ENCODE measurements around the gene TTC8. TPM values are rescaled to one million over a fixed set of nuclear protein-coding genes. Genes with fewer than 3 reads are reported as not detected.

TTC8 gene
- total and polyA plus RNA-seq, 2 donors (not counting 1 experiment from before 2014, with no cell fraction given) = 31.2 to 44.2 TPM

DNA sequence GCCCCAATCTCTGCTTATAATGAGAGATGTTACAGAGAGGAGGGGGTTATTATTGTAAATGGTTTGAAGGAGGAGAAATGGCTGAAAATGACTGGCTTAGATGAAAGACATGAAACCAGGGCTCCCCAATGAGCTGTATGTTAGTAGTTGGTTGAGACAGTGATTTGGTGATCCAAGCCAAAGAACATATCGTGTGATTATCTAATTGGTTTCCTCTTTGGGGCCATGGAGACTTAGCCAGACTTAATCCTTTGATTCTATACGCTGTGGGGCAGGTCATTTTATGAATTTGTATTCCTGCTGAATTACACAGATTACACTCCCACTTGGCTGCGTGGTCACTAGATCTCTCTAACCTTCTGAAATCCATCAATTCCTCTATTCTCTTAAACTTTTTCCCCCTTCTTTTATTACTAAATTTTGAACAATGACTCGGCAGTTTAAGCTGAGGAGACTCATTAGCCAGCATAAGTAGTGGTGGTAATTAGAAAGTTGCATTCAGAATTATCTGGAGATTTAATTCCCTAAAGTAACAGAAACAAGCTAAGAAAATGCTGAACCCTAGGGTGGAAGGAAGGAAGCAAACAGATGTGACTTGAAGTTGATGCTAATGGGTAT is 5.3 kb downstream of the TTC8 start:
- no peaks in the 10 kb centered on the region for H4K20me1 ChIP-seq (ENCODE audit: control insufficient read depth, extremely low read depth, insufficient read depth, low read length)
- no peak for DNase-seq (ENCODE audit: low read depth in 2 of 2)
- no peak overlapping the region for H2AFZ ChIP-seq (ENCODE audit: low read length)
- peak overlapping the region; percentile 15 for H3K4me2 ChIP-seq (ENCODE audit: extremely low read depth, insufficient read depth, low read length)
- no peaks in the 10 kb centered on the region for H3K9me3 ChIP-seq (ENCODE audit: control insufficient read depth, insufficient read depth, low read depth, low read length)
- no peak overlapping the region for H3K9ac ChIP-seq (ENCODE audit: insufficient read depth, low read length)
- no peaks in the 10 kb centered on the region for H3K36me3 ChIP-seq (ENCODE audit: control insufficient read depth, insufficient read depth, low read length)
- no peak overlapping the region for H3K4me3 ChIP-seq (replicated peaks in 1 of 4; ENCODE audit: control extremely low read depth in 1 of 4, insufficient read depth in 1 of 4, low read depth in 3 of 4, low read length in 4 of 4)
- peaks cover 45% of the 10 kb centered on the region for H3K79me2 ChIP-seq (ENCODE audit: control insufficient read depth, insufficient read depth, low read length)
- peak overlapping the region; percentile 18 for H3K27ac ChIP-seq (ENCODE audit: insufficient read depth, low read length)
- peaks cover 20% of the 10 kb centered on the region for H3K4me1 ChIP-seq (ENCODE audit: control insufficient read depth, extremely low read depth, insufficient read depth, low read length)
- no peak for TF ChIP-seq EZH2 (IDR thresholded peaks at IDR 0.05; ENCODE audit: low read length, missing control alignments)
- TF ChIP-seq, protein P1, sequence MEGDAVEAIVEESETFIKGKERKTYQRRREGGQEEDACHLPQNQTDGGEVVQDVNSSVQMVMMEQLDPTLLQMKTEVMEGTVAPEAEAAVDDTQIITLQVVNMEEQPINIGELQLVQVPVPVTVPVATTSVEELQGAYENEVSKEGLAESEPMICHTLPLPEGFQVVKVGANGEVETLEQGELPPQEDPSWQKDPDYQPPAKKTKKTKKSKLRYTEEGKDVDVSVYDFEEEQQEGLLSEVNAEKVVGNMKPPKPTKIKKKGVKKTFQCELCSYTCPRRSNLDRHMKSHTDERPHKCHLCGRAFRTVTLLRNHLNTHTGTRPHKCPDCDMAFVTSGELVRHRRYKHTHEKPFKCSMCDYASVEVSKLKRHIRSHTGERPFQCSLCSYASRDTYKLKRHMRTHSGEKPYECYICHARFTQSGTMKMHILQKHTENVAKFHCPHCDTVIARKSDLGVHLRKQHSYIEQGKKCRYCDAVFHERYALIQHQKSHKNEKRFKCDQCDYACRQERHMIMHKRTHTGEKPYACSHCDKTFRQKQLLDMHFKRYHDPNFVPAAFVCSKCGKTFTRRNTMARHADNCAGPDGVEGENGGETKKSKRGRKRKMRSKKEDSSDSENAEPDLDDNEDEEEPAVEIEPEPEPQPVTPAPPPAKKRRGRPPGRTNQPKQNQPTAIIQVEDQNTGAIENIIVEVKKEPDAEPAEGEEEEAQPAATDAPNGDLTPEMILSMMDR (conservative IDR thresholded peaks at IDR 0.05 in 1 of 2, IDR thresholded peaks at IDR 0.05 in 1 of 2; ENCODE audit: low read depth in 1 of 2, low read length in 2 of 2) = no peak
- H3K27me3 ChIP-seq (ENCODE audit: control insufficient read depth, insufficient read depth, low read length) = no peaks in the 10 kb centered on the region

DNA sequence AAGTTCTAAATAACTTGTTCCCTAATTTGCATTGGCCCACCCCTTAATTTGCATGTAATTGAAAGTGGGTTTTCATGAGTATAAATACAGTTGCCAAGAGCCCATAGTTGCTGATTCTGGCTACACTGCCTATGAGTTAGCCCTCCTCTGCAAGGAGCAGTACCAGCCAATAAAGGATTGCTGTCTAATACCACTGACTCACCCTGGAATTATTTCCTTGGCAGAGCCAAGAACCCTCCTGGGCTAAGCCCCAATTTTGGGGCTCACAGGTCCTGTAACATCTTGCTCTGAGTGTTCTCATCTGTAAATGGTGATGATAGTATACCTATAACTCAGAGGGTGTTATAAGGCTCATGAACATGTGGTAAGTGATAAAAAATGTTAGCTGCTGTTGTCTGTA is 6.8 kb downstream of the TTC8 start:
- Histone ChIP-seq H3K27ac (ENCODE audit: insufficient read depth, low read length) (peak overlapping the region; percentile 0), H3K9me3 (ENCODE audit: control insufficient read depth, insufficient read depth, low read depth, low read length) (no peaks in the 10 kb centered on the region), H3K4me2 (ENCODE audit: extremely low read depth, insufficient read depth, low read length) (no peak overlapping the region), H3K4me1 (ENCODE audit: control insufficient read depth, extremely low read depth, insufficient read depth, low read length) (peaks cover 21% of the 10 kb centered on the region), H3K27me3 (ENCODE audit: control insufficient read depth, insufficient read depth, low read length) (no peaks in the 10 kb centered on the region), H3K36me3 (ENCODE audit: control insufficient read depth, insufficient read depth, low read length) (no peaks in the 10 kb centered on the region), H3K79me2 (ENCODE audit: control insufficient read depth, insufficient read depth, low read length) (peaks cover 40% of the 10 kb centered on the region), H3K9ac (ENCODE audit: insufficient read depth, low read length) (no peak overlapping the region), H4K20me1 (ENCODE audit: control insufficient read depth, extremely low read depth, insufficient read depth, low read length) (no peaks in the 10 kb centered on the region), H3K4me3 (replicated peaks in 1 of 4; ENCODE audit: control extremely low read depth in 1 of 4, insufficient read depth in 1 of 4, low read depth in 3 of 4, low read length in 4 of 4) (no peak overlapping the region), H2AFZ (ENCODE audit: low read length) (no peak overlapping the region)
- peak; percentile 57 to 90 for DNase-seq (ENCODE audit: low read depth in 2 of 2)
- no peak for TF ChIP-seq EZH2 (IDR thresholded peaks at IDR 0.05; ENCODE audit: low read length, missing control alignments)
- TF ChIP-seq, protein P1 (conservative IDR thresholded peaks at IDR 0.05 in 1 of 2, IDR thresholded peaks at IDR 0.05 in 1 of 2; ENCODE audit: low read depth in 1 of 2, low read length in 2 of 2) = no peak

DNA sequence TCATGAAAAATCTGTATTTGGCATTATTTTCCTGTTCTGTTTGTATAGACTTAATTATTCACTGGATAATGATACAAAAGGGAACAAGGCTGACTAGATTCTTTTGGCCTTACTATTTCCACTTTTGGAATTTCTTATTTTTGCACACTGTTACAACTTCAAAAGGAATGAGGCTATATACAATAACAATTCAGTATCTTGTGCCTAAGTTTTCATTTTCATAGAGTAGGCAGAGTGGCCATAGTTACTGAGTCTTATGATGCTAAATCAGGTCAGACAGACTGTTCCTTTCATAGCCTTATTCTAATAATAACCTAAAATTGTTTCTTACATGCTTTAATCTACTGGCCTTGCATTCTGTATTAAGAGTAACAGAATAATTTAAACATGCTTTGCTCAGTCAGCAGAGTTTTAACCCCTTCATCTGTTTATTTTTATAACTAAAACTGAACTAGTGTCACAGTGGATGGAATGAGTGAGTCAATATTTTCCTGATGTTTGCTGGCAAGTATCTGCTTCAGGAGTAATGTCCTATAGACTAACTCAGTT is 10.5 kb downstream of the TTC8 start:
- H2AFZ ChIP-seq (ENCODE audit: low read length) = no peak overlapping the region
- no peak overlapping the region for H3K9ac ChIP-seq (ENCODE audit: insufficient read depth, low read length)
- peak overlapping the region; percentile 86 for H3K4me2 ChIP-seq (ENCODE audit: extremely low read depth, insufficient read depth, low read length)
- H3K4me3 ChIP-seq (replicated peaks in 1 of 4; ENCODE audit: control extremely low read depth in 1 of 4, insufficient read depth in 1 of 4, low read depth in 3 of 4, low read length in 4 of 4) = peak overlapping the region in 2 of 4 experiments; percentile 3 to 21
- TF ChIP-seq, protein P1 (conservative IDR thresholded peaks at IDR 0.05 in 1 of 2, IDR thresholded peaks at IDR 0.05 in 1 of 2; ENCODE audit: low read depth in 1 of 2, low read length in 2 of 2) = no peak
- TF ChIP-seq EZH2 (IDR thresholded peaks at IDR 0.05; ENCODE audit: low read length, missing control alignments) = no peak
- DNase-seq (ENCODE audit: low read depth in 2 of 2) = peak; percentile 79 to 84
- no peaks in the 10 kb centered on the region for H3K27me3 ChIP-seq (ENCODE audit: control insufficient read depth, insufficient read depth, low read length)
- no peaks in the 10 kb centered on the region for H4K20me1 ChIP-seq (ENCODE audit: control insufficient read depth, extremely low read depth, insufficient read depth, low read length)
- H3K27ac ChIP-seq (ENCODE audit: insufficient read depth, low read length) = peak overlapping the region; percentile 63
- H3K36me3 ChIP-seq (ENCODE audit: control insufficient read depth, insufficient read depth, low read length) = no peaks in the 10 kb centered on the region
- peaks cover 27% of the 10 kb centered on the region for H3K79me2 ChIP-seq (ENCODE audit: control insufficient read depth, insufficient read depth, low read length)
- no peaks in the 10 kb centered on the region for H3K9me3 ChIP-seq (ENCODE audit: control insufficient read depth, insufficient read depth, low read depth, low read length)
- peaks cover 17% of the 10 kb centered on the region for H3K4me1 ChIP-seq (ENCODE audit: control insufficient read depth, extremely low read depth, insufficient read depth, low read length)
